Stimulated activated CD4-positive, alpha-beta T cell treated with anti-CD3 and anti-CD28 coated beads, TNF-alpha, amount 100 ng/mL, for 4 hours (primary cell): ENCODE data around the gene IGFL4.

Experiments
- DNase-seq, 3 experiments: peaks; one replicate each; pipeline ENCODE4 v3.0.0-alpha.2; 2020; ENCODE audit warnings: low read depth in 3 of 3

Gene IGFL4

DNA sequence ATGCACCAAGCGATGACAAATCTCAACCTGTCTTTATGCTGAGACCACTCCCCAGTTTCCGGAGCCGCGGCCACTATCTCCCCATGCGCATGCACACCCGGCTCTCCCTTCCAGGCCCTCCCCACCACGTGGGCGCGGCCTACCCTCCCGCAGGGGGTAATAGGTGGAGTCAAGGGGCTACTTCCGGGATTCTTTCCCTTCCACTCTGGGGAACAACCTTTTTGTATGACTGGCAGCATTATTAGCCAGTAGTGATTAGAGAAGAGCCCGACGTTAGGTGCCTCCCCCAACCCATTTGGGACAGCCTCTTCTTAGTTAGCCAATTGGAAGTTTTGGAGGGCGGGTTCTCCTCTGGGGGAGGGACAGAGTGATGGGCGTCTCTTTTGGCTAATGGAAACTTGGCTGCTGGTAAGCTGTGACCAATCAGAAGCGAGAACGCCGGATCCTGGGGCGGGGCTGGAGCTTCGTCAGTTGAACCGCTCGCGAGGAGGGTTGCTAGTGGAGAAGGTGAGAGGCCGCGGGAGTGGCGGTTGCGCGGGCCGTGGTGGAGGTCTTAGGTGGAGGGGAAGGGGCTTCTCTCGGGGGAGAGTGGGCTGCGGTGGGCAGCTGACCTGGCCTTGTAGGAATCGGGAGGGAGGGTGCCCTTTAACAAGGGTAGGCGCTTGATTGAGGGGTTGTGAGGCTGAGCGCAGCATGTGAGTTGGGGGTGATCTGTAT, 45.6 kb downstream of the IGFL4 start, which contains the start of gene CCDC61:
Gene CCDC61 (plus strand): TSS at position 470 of the 717 bp plus-strand sequence. CDS start 7,552 bp downstream, outside the sequence.
- DNase-seq, result peak; percentile 77 to 93 (median 93)

DNA sequence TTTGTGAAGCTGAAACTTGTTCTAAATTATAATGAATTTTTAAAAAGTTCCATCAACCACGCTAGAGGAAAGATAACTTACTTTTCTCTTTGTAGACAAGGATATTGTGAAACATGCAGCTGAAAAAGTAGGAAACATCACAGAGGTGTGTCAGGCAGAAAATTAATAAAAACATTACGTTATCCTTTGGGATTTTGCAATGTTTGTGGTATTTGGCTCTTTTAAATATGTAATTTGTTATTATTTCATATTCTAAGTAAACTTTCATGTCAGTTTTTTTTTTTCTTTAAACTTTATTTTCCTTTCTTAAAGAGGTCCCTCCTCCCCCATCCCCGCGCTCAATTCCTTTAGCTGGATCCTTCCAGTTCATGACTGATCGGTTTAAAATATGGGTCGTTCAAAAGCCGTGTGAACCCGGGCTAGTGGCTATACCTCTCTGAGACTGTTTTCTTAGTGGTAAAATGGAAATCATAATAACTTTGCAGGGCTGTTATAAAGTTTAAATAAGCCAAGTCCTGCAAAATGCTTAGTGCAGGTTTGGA, 46.3 kb downstream of the IGFL4 start:
- no peak for DNase-seq

DNA sequence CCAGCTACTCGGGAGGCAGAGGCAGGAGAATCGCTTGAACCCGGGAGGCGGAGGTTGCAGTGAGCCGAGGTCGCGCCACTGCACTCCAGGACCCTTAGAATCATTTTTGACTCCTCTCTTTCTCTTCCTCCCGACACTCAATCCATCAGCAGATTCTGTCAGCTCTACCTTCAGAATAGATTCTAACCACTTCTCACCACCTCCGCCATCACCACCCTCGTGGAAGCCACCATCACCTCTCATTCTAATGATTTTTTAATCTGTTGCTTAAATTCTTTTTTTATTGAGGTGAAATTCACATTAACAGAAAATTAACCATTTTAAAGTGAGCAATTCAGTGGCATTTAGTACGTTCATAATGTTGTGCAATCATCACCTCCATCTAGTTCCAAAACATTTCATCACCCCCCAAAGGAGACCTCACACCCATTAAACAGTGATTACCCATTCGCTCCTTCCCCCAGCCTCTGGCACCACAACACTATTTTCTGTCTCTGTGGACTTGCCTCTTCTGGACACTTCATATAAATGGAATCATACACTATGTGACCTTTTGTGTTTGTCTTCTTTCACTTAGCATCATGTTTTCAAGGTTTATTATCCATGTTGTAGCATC, 50.6 kb downstream of the IGFL4 start:
- DNase-seq, result no peak
